ENCODE measurements around the gene LRCH4. TPM values are rescaled to one million over a fixed set of nuclear protein-coding genes. Genes with fewer than 3 reads are reported as not detected.
"Not testable (repeated sequence)": the region's sequence is repeated elsewhere in the genome, so short reads cannot be mapped to it uniquely, and the experiment has no call there.

LRCH4 gene
- total and polyA plus RNA-seq, 2 donors = 44.0 to 423 TPM

DNA sequence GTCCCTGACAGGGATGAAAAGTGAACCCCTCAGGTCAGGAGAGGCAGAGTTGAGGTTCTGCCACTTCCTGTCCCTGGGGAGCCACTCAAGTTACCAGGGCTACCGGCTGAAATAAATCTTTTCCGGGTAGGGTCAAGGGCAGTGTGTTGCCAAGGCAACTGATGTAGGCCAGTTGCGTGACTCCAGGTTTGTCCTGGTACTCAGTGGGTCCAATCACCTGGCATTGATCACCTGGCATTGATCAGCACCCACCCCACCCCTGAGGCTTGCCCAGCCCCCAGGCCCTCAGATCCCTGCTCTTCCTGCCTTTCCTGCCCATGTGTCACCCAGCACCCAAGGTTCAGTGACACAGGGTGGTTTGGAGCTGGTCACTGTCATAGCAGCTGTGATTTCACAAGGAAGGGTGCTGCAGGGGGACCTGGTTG lies 18.2 kb downstream of the LRCH4 start:
- H3K9me3 ChIP-seq (ENCODE audit: control insufficient read depth in 2 of 2, insufficient read depth in 1 of 2, low read length in 1 of 2) = peaks cover 0 to 10% of the 10 kb centered on the region in 2 donors
- peaks cover 10 to 55% of the 10 kb centered on the region in 2 donors for H3K4me1 ChIP-seq (ENCODE audit: control insufficient read depth in 2 of 2, insufficient read depth in 2 of 2, low read length in 2 of 2)
- H3K27ac ChIP-seq (ENCODE audit: low read depth in 1 of 2, low read length in 1 of 2) = no peak overlapping the region
- no peak for DNase-seq (ENCODE audit: low read depth in 6 of 9, low spot score in 9 of 9)
- peaks cover 0 to 21% of the 10 kb centered on the region in 2 donors for H3K27me3 ChIP-seq (ENCODE audit: control insufficient read depth in 2 of 2, insufficient read depth in 1 of 2, low read length in 1 of 2)
- no peak overlapping the region for H3K4me3 ChIP-seq (ENCODE audit: low read length in 2 of 2)
- 55% methylated on average over 3 of the region's 3 CpGs for WGBS
- H3K36me3 ChIP-seq (ENCODE audit: control insufficient read depth in 2 of 2, insufficient read depth in 2 of 2, low read length in 1 of 2) = peaks cover 10 to 11% of the 10 kb centered on the region in 2 donors

- no peak overlapping the region for H3K4me3 ChIP-seq (ENCODE audit: low read length in 2 of 2)
- H3K27me3 ChIP-seq (ENCODE audit: control insufficient read depth in 2 of 2, insufficient read depth in 1 of 2, low read length in 1 of 2) = peaks cover 0 to 21% of the 10 kb centered on the region in 2 donors
- H3K36me3 ChIP-seq (ENCODE audit: control insufficient read depth in 2 of 2, insufficient read depth in 2 of 2, low read length in 1 of 2) = peaks cover 10 to 11% of the 10 kb centered on the region in 2 donors
- 91% methylated on average over 12 of the region's 12 CpGs for WGBS
- H3K27ac ChIP-seq (ENCODE audit: low read depth in 1 of 2, low read length in 1 of 2) = no peak overlapping the region
- H3K9me3 ChIP-seq (ENCODE audit: control insufficient read depth in 2 of 2, insufficient read depth in 1 of 2, low read length in 1 of 2) = peaks cover 0 to 10% of the 10 kb centered on the region in 2 donors
- peaks cover 10 to 51% of the 10 kb centered on the region in 2 donors for H3K4me1 ChIP-seq (ENCODE audit: control insufficient read depth in 2 of 2, insufficient read depth in 2 of 2, low read length in 2 of 2)
- no peak for DNase-seq (ENCODE audit: low read depth in 6 of 9, low spot score in 9 of 9)
Measured at GRCh38 chr7:100567031-100567730, 18.7 kb downstream of the LRCH4 start.

- no peak for DNase-seq (ENCODE audit: low read depth in 6 of 9, low spot score in 9 of 9)
- H3K9me3 ChIP-seq (ENCODE audit: control insufficient read depth in 2 of 2, insufficient read depth in 1 of 2, low read length in 1 of 2) = peaks cover 0 to 10% of the 10 kb centered on the region in 2 donors
- peaks cover 7 to 15% of the 10 kb centered on the region in 2 donors for H3K36me3 ChIP-seq (ENCODE audit: control insufficient read depth in 2 of 2, insufficient read depth in 2 of 2, low read length in 1 of 2)
- no peak overlapping the region for H3K27ac ChIP-seq (ENCODE audit: low read depth in 1 of 2, low read length in 1 of 2)
- WGBS = 97% methylated on average over 6 of the region's 6 CpGs
- H3K4me3 ChIP-seq (ENCODE audit: low read length in 2 of 2) = no peak overlapping the region
- peaks cover 0 to 19% of the 10 kb centered on the region in 2 donors for H3K27me3 ChIP-seq (ENCODE audit: control insufficient read depth in 2 of 2, insufficient read depth in 1 of 2, low read length in 1 of 2)
- peaks cover 10 to 40% of the 10 kb centered on the region in 2 donors for H3K4me1 ChIP-seq (ENCODE audit: control insufficient read depth in 2 of 2, insufficient read depth in 2 of 2, low read length in 2 of 2)
Measured at GRCh38 chr7:100566018-100566531, 19.9 kb downstream of the LRCH4 start.

- H3K36me3 ChIP-seq (ENCODE audit: control insufficient read depth in 2 of 2, insufficient read depth in 2 of 2, low read length in 1 of 2) = peaks cover 7 to 15% of the 10 kb centered on the region in 2 donors
Measured at GRCh38 chr7:100565133-100565571, 20.8 kb downstream of the LRCH4 start.

GRCh38 chr7:100564405-100564804 lies 21.5 kb downstream of the LRCH4 start:
- Histone ChIP-seq H3K4me1 (ENCODE audit: control insufficient read depth in 2 of 2, insufficient read depth in 2 of 2, low read length in 2 of 2) (peaks cover under 1 to 30% of the 10 kb centered on the region in 2 donors), H3K36me3 (ENCODE audit: control insufficient read depth in 2 of 2, insufficient read depth in 2 of 2, low read length in 1 of 2) (peaks cover 7 to 15% of the 10 kb centered on the region in 2 donors)
- 89% methylated on average over 6 of the region's 6 CpGs for WGBS
- not testable (repeated sequence) for DNase-seq (ENCODE audit: low read depth in 6 of 9, low spot score in 9 of 9); H3K27me3 ChIP-seq (ENCODE audit: control insufficient read depth in 2 of 2, insufficient read depth in 1 of 2, low read length in 1 of 2); H3K9me3 ChIP-seq (ENCODE audit: control insufficient read depth in 2 of 2, insufficient read depth in 1 of 2, low read length in 1 of 2); H3K4me3 ChIP-seq (ENCODE audit: low read length in 2 of 2); H3K27ac ChIP-seq (ENCODE audit: low read depth in 1 of 2, low read length in 1 of 2)

More at GRCh38 chr7:100565133-100565571, 20.8 kb downstream of the LRCH4 start:
- 97% methylated on average over 11 of the region's 11 CpGs for WGBS
- H3K4me3 ChIP-seq (ENCODE audit: low read length in 2 of 2) = no peak overlapping the region
- H3K9me3 ChIP-seq (ENCODE audit: control insufficient read depth in 2 of 2, insufficient read depth in 1 of 2, low read length in 1 of 2) = peaks cover 0 to 10% of the 10 kb centered on the region in 2 donors
- peaks cover 0 to 14% of the 10 kb centered on the region in 2 donors for H3K27me3 ChIP-seq (ENCODE audit: control insufficient read depth in 2 of 2, insufficient read depth in 1 of 2, low read length in 1 of 2)
- no peak overlapping the region for H3K27ac ChIP-seq (ENCODE audit: low read depth in 1 of 2, low read length in 1 of 2)
- peaks cover 6 to 31% of the 10 kb centered on the region in 2 donors for H3K4me1 ChIP-seq (ENCODE audit: control insufficient read depth in 2 of 2, insufficient read depth in 2 of 2, low read length in 2 of 2)
- DNase-seq (ENCODE audit: low read depth in 6 of 9, low spot score in 9 of 9) = no peak

DNA sequence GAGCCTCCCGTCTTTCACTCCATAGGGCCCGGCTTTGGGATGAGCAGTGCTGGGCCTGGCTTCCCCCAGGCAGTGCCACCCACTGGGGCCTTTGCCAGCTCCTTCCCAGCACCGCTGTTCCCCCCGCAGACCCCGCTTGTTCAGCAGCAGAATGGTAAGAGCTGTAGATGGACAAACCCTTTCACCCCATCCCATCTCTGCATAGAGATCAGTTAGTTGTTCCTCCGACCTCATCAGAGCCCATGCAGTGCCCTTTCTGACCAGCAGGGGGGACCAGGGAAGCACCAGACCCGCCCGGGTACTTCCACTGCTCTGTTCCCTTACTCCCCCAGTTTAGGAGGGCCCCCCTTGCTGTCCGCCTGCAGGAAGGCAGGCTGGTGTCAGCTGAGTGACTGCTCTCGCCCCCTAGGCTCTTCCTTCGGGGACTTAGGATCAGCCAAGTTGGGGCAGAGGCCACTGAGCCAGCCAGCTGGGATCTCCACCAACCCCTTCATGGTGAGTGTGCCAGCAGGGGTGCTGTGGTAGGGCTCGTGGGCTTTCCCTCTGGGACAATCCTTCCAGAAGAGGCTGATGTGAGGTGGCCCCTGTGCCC lies 22.0 kb downstream of the LRCH4 start:
- H3K4me3 ChIP-seq (ENCODE audit: low read length in 2 of 2) = no peak overlapping the region
- 37% methylated on average over 12 of the region's 12 CpGs for WGBS
- peaks cover 0 to 1% of the 10 kb centered on the region in 2 donors for H3K27me3 ChIP-seq (ENCODE audit: control insufficient read depth in 2 of 2, insufficient read depth in 1 of 2, low read length in 1 of 2)
- peak in 5 of 9 donors; percentile 67 to 86 (median 75) for DNase-seq (ENCODE audit: low read depth in 6 of 9, low spot score in 9 of 9)
- peaks cover 0 to 5% of the 10 kb centered on the region in 2 donors for H3K9me3 ChIP-seq (ENCODE audit: control insufficient read depth in 2 of 2, insufficient read depth in 1 of 2, low read length in 1 of 2)
- peaks cover 0 to 30% of the 10 kb centered on the region in 2 donors for H3K4me1 ChIP-seq (ENCODE audit: control insufficient read depth in 2 of 2, insufficient read depth in 2 of 2, low read length in 2 of 2)
- peaks cover 7 to 15% of the 10 kb centered on the region in 2 donors for H3K36me3 ChIP-seq (ENCODE audit: control insufficient read depth in 2 of 2, insufficient read depth in 2 of 2, low read length in 1 of 2)
- no peak overlapping the region for H3K27ac ChIP-seq (ENCODE audit: low read depth in 1 of 2, low read length in 1 of 2)

GRCh38 chr7:100563100-100563564 lies 22.8 kb downstream of the LRCH4 start:
- 99% methylated on average over 8 of the region's 8 CpGs for WGBS
- H3K4me1 ChIP-seq (ENCODE audit: control insufficient read depth in 2 of 2, insufficient read depth in 2 of 2, low read length in 2 of 2) = peaks cover 0 to 23% of the 10 kb centered on the region in 2 donors
- H3K4me3 ChIP-seq (ENCODE audit: low read length in 2 of 2) = no peak overlapping the region
- H3K9me3 ChIP-seq (ENCODE audit: control insufficient read depth in 2 of 2, insufficient read depth in 1 of 2, low read length in 1 of 2) = no peaks in the 10 kb centered on the region
- no peak overlapping the region for H3K27ac ChIP-seq (ENCODE audit: low read depth in 1 of 2, low read length in 1 of 2)
- peaks cover 7 to 15% of the 10 kb centered on the region in 2 donors for H3K36me3 ChIP-seq (ENCODE audit: control insufficient read depth in 2 of 2, insufficient read depth in 2 of 2, low read length in 1 of 2)
- H3K27me3 ChIP-seq (ENCODE audit: control insufficient read depth in 2 of 2, insufficient read depth in 1 of 2, low read length in 1 of 2) = no peaks in the 10 kb centered on the region
- no peak for DNase-seq (ENCODE audit: low read depth in 6 of 9, low spot score in 9 of 9)

GRCh38 chr7:100562195-100563099 lies 23.5 kb downstream of the LRCH4 start:
- Histone ChIP-seq H3K4me3 (ENCODE audit: low read length in 2 of 2) (no peak overlapping the region), H3K9me3 (ENCODE audit: control insufficient read depth in 2 of 2, insufficient read depth in 1 of 2, low read length in 1 of 2) (no peaks in the 10 kb centered on the region), H3K27ac (ENCODE audit: low read depth in 1 of 2, low read length in 1 of 2) (no peak overlapping the region), H3K36me3 (ENCODE audit: control insufficient read depth in 2 of 2, insufficient read depth in 2 of 2, low read length in 1 of 2) (peaks cover 9 to 15% of the 10 kb centered on the region in 2 donors), H3K4me1 (ENCODE audit: control insufficient read depth in 2 of 2, insufficient read depth in 2 of 2, low read length in 2 of 2) (peaks cover 0 to 17% of the 10 kb centered on the region in 2 donors), H3K27me3 (ENCODE audit: control insufficient read depth in 2 of 2, insufficient read depth in 1 of 2, low read length in 1 of 2) (no peaks in the 10 kb centered on the region)
- WGBS = 96% methylated on average over 26 of the region's 26 CpGs
- no peak for DNase-seq (ENCODE audit: low read depth in 6 of 9, low spot score in 9 of 9)

Measured in thymus (tissue), 11 donors.